CD4-positive, alpha-beta T cell treated with Interleukin-17A for 1 hour (primary cell): ENCODE data around the gene SYNE1.

Experiments used
- DNase-seq: peaks from one replicate; pipeline ENCODE4 v3.0.0-alpha.2; 2020

SYNE1 gene

GRCh38 chr6:152212437-152212836, 424.7 kb downstream of the SYNE1 start:
- DNase-seq = no peak

GRCh38 chr6:152209211-152209610, 428.0 kb downstream of the SYNE1 start:
- DNase-seq = no peak

DNA sequence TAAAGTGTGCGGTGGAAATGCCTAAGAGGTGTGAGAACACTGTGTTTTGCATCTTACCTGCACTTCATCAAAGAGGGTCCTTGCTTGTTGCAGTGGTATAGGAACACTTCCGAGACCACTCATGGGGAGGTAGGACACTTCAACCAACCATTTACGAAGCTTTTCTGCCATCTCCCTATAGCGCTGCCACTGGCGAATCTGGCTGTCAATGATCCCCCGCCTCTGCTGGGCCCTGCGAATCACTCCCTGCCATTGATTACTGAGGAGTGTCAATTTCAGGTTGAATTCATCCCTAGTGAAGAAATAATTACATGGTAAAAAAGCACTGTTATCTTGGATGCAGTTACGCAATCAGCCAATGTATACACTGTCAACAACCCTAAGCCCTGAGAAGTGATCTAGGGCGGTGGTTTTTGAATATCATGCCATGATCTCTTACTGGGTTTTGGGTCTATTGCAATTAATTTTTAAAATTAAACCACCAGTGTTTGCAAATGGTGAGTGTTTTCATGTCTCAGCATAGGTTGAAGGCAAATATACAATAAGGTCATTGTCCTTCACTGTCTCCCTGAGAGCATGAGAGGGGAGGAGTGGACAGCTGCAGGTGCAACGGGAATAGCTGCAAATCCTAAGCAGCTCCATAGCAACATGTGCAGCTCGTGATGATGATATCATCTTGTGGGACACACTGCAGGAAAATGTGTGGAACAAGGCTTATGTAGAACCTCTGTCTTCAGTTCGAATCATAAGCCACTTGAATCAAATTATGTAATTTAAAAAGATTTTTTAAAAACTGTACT, 429.0 kb downstream of the SYNE1 start:
- DNase-seq = no peak

DNA sequence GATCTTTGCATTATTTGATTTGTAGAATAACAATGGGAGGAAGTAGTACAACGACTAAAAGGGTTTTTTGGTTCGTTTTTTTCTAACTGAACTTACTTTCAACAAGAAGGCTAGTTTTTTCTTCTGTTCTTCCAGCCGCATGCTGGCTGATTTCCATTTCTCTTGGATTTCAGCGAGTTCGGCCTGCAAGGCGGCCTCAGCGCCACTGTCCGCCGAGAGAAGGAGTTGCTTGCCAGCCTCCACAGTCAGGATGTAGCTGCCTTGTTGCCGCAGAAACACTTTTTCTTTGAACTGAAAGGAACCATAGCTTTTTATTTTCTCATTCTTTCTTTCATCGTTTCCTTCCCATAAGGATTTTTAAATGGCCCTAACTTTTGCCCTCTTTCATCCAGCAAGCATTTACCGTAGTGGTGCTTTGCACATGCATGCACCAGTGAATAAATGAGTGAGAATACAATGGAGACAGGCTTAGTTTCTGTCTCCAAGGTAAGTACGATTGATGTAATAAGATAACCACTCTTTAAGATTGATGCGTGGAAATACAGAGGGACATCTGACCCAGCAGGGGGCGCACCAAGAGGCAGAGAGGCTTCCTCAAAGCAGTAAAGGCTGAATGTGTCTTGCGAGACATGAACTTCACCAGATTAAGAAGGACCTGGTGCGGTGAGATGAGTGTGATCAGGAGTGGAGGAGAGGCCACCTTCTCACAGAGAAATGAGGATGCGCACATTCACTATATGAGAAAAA, 430.9 kb downstream of the SYNE1 start:
- peak; percentile 53 for DNase-seq

GRCh38 chr6:152204591-152204990, 432.6 kb downstream of the SYNE1 start:
- DNase-seq = no peak

- no peak for DNase-seq
Observed at GRCh38 chr6:152201120-152201519, 436.0 kb downstream of the SYNE1 start.

- no peak for DNase-seq
Observed at GRCh38 chr6:152195896-152196295, 441.3 kb downstream of the SYNE1 start.

- no peak for DNase-seq
Observed at GRCh38 chr6:152189736-152190135, 447.4 kb downstream of the SYNE1 start.

DNA sequence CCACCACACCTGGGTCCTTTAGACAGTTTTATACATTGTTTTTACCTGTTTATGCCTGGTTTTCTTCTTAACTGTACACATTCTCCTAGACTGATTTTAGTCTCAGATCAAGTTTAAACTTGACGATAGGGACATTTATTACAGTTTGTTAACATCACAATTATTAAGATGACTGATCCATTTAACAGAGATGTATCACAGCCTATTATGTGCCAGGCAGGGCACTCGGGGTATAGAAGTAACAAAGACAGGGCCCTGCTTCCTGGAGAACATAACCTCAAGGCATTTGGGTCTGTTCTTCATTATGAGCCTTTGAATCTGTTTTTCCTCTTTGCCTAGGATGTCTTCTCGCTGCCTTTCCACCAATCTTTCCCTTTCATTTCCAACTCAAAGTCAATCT, 449.2 kb downstream of the SYNE1 start:
- no peak for DNase-seq

DNA sequence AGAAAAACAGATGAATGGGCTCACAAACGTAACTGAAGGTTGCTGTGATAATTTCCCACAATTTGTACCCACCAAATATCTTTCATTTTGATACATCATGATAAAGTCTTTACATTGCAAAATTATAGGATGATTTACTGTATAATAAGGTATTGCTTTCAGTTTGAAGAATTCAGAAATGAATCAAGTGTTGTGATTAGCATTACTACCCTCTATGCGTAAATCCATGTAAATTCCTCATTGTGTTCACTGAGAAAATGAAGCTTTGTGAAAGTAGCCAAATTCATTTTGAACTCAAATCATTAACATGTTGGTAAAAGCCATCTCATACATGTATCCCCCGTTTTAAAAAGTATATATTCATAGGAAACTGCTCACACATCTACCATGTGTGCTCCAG, 450.3 kb downstream of the SYNE1 start:
- no peak for DNase-seq

DNA sequence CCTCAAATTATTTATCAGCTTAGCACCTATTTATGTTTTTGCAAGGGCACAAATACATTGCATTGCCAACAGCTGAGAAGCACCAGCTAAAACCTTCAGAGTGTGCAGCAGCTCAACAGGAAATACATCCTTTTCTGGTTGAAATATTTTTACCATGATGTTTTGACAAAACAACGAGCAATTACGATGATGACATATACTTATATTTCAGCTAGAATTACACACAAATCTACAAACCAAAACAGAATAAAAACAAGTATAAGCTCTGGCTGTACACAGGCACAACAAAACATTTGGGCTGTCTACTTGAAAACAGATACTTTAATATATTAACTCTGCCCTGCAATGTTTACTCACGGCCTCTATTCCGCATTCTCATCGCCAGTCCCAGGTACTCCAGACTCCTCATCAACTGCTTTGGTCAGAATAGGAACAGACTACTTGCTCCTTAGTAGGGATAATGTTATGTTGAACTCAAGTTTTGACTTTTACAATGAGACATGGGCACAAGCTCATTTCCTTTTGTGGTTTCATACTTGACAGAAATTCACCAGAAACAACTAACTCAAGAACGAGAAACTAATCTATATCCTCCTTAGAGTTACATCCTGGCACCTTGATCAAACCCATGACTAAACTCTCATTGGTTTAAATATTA, 452.1 kb downstream of the SYNE1 start:
- DNase-seq = peak; percentile 65

- DNase-seq = no peak
Observed at GRCh38 chr6:152184573-152184916, 452.6 kb downstream of the SYNE1 start.

- no peak for DNase-seq
Observed at GRCh38 chr6:152180601-152181000, 456.6 kb downstream of the SYNE1 start.

DNA sequence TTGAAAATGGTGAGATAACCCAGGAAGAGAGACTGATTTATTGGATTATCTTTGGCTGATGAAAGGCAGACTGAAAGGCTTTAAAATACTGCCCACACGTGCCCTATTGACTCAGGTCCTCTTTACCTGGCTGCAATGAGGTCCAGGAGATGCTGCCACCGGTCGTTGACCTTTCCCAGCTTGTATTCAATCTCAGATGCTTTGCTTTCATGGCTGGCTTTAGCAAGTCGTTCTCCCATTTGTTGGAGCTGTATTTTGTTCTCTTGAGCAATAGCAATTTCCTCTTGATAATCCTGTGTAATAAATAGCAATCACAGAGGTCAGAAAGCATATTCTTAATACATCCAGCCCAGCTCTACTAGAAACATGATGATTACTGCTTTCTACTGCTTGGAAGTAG, 460.9 kb downstream of the SYNE1 start:
- no peak for DNase-seq

GRCh38 chr6:152173957-152174356, 463.2 kb downstream of the SYNE1 start:
- DNase-seq = no peak

GRCh38 chr6:152173321-152173720, 463.8 kb downstream of the SYNE1 start:
- no peak for DNase-seq

DNA sequence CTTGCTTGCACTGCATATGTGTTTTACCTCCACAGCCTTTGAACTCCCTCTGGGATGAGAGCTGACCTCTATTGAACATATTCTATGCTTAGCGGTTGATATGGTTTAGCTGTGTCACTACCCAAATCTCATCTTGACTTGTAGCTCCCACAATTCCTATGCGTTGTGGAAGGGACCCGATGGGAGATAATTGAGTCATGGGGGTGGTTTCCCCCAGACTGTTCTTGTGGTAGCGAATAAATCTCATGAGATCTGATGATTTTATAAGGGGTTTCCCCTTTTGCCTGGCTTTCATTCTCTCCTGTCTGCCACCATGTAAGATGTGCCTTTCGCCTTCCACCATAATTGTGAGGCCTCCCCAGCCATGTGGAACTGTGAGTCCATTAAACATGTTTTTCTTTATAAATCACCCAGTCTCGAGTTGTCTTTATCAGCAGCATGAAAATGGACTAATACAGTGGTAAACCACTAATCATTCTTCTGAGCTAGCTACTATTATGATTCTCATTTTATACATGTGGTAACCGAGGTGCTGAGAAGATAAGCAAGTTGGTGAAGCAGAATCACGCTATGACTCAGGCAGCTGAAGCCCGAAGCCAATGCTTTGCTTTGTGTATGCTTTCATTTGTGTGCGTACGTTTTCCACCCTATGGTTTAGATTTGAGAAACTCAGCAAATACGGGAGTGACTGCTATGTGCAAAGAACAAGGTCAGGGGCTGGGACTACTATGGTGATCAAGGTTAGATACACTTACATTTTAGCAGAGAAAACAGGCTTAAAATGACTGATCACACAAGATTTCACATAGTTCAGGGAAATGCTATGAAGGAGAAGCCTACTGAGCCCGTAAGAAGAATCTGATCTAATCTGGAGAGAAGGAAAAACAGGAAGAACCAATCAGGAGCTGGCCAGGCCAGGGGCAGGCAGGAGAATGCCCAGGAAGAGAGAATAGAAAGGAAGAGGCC, 466.2 kb downstream of the SYNE1 start:
- DNase-seq = peak; percentile 73

GRCh38 chr6:152170313-152170701, 466.9 kb downstream of the SYNE1 start:
- no peak for DNase-seq

DNA sequence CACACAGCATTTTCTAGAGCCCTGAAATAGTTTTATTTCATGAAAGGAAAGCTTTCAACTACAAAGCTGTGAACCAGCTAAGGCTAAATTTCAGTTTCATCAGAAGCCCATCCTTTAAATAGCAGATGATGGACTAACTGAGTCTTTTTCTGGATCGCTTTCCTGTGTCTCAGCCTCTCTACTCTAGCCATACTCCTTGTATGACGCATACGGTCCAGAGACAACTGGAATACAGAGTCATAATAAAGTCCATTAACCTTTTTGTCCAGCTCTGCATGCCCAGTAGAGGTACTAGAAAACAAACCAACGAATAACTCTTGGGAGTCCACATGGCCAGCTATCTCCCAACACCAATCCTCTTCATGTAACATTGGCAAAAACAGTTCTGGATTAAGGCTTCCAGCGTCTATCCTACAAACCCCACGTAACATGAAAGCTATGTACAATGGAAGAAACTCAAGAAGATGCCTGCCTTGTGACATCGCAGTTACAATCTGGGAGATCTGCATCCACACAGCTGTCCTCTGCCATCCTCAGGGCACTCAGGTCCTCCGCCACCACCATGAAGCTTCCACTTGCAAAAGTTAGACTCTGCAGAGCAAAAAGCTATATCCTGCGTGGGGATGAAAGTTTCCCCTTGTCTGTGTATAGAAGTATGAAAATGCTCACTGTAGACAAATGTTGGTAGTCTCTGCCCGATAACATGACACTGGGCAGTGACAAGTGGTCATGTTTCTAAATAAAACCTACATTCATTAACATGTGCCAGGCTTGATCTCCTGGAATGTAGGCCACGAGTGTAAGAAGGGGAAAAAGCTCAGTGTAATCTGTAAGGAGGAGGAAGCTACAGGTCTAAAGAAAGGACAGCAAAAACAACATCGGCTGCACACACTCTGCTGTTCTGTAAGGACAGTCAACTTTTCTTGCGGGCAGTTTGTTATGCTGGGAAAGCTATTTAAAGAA, 469.2 kb downstream of the SYNE1 start:
- DNase-seq = no peak

DNA sequence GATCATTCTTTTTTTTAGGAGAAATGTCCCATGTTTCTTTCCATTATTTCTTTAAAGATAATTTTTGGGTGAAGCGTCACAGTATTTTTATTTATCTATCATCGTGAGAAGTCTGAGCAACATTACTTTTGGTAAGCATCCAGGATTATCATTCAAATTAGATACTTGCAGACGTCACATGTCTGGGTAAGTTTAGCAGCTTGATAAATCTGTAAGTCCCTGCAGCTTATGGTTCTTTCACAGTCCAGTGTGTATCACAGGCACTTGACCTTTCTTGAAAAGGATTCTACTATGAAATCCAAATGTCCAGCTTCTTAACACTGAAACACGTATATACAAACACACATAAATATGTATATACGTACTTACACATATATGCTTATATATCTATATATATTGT, 470.3 kb downstream of the SYNE1 start:
- DNase-seq = no peak

- no peak for DNase-seq
Observed at GRCh38 chr6:152166497-152166896, 470.7 kb downstream of the SYNE1 start.

DNA sequence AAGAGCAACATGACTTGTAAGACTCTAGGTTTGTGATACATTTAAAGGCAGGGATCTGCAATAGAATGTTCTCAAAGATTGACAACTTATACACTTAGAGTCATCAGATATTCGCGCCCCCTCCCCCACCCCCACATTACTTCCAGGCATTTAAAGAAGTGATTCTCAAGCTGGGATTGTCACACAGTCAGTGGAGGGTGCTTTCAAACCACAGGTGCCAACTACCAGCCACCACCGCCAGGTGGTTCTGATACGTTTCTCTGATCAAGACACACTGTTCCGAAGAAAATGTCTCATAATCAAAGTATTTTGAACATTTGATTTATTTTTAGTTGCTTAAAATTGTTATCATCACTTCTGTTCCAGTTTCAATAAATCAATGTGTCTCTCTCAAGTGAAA, 472.2 kb downstream of the SYNE1 start:
- no peak for DNase-seq
